HepG2 (cell line): Measurements from ENCODE around the gene TRIM4. TPM values are rescaled to one million over a fixed set of nuclear protein-coding genes. Genes with fewer than 3 reads are reported as not detected.
A peak's percentile ranks its signal among the peaks of the same experiment; 100 is the strongest.

ENCODE experiments used
- AKAP8 ChIP-seq: sonication (generic); formaldehyde crosslinking; IDR thresholded peaks from 2 replicates; pipeline ENCODE4 v1.5.1; 2020; ENCODE audit warnings: mild to moderate bottlenecking, missing genetic modification reagents
- ATAD3A ChIP-seq: sonication (generic); formaldehyde crosslinking; IDR thresholded peaks from 2 replicates; pipeline ENCODE4 v1.4.0; 2020; ENCODE audit warnings: missing genetic modification reagents
- CEBPZ ChIP-seq: IDR thresholded peaks from 2 replicates; pipeline ENCODE4 v1.6.1; 2012; ENCODE audit warnings: low read length, improper control_type of control experiment
- HDAC2 ChIP-seq: sonication (generic); formaldehyde crosslinking; IDR thresholded peaks from 2 replicates; pipeline ENCODE4 v1.4.0; 2020; ENCODE audit warnings: missing genetic modification reagents
- HES4 ChIP-seq: sonication (generic); formaldehyde crosslinking; IDR thresholded peaks from 2 replicates; pipeline ENCODE4 v1.9.0; 2021; ENCODE audit warnings: mild to moderate bottlenecking, missing genetic modification reagents, borderline replicate concordance
- KLF11 ChIP-seq: IDR thresholded peaks from 2 replicates; pipeline ENCODE4 v1.6.1; 2016; ENCODE audit warnings: missing compliant biosample characterization
- KMT2A ChIP-seq: sonication (generic); formaldehyde crosslinking; IDR thresholded peaks from 2 replicates; pipeline ENCODE4 v1.4.0; 2020; ENCODE audit warnings: missing genetic modification reagents
- NBN ChIP-seq: fragments of 450-650 bp; conservative IDR thresholded peaks from 2 replicates; pipeline ENCODE4 v1.6.1; 2017
- NFKBIZ ChIP-seq: IDR thresholded peaks from 2 replicates; pipeline ENCODE4 v1.6.1; 2018; ENCODE audit warnings: missing genetic modification reagents, missing compliant biosample characterization
- PAX8 ChIP-seq: sonication (generic); formaldehyde crosslinking; IDR thresholded peaks from 2 replicates; pipeline ENCODE4 v1.8.0; 2022; ENCODE audit warnings: mild to moderate bottlenecking, missing genetic modification reagents, borderline replicate concordance
- SNAPC2 ChIP-seq: sonication (generic); formaldehyde crosslinking; IDR thresholded peaks from 2 replicates; pipeline ENCODE4 v1.8.1; 2022; ENCODE audit warnings: mild to moderate bottlenecking, missing genetic modification reagents
- ZFP36L2 ChIP-seq: sonication (generic); formaldehyde crosslinking; IDR thresholded peaks from 2 replicates; pipeline ENCODE4 v1.4.0; 2020; ENCODE audit warnings: missing genetic modification reagents
- ZFP37 ChIP-seq: sonication (generic); formaldehyde crosslinking; IDR thresholded peaks from 2 replicates; pipeline ENCODE4 v1.4.0; 2020; ENCODE audit warnings: missing genetic modification reagents, borderline replicate concordance
- ZMAT5 ChIP-seq: sonication (generic); formaldehyde crosslinking; IDR thresholded peaks from 2 replicates; pipeline ENCODE4 v1.5.0; 2020; ENCODE audit warnings: mild to moderate bottlenecking, low read depth, missing genetic modification reagents, borderline replicate concordance
- ZNF251 ChIP-seq: sonication (generic); formaldehyde crosslinking; IDR thresholded peaks from 2 replicates; pipeline ENCODE4 v1.9.0; 2021; ENCODE audit warnings: mild to moderate bottlenecking, missing genetic modification reagents
- ZNF572 ChIP-seq: sonication (generic); formaldehyde crosslinking; IDR thresholded peaks from 2 replicates; pipeline ENCODE4 v1.5.1; 2020; ENCODE audit warnings: mild to moderate bottlenecking, missing genetic modification reagents
- ZNF652 ChIP-seq: IDR thresholded peaks from 2 replicates; pipeline ENCODE4 v1.6.1; 2016; ENCODE audit warnings: low read depth, borderline replicate concordance
- ZNF720 ChIP-seq: sonication (generic); formaldehyde crosslinking; IDR thresholded peaks from 2 replicates; pipeline ENCODE4 v1.4.0; 2020; ENCODE audit warnings: missing genetic modification reagents
- ZSCAN20 ChIP-seq: sonication (generic); formaldehyde crosslinking; IDR thresholded peaks from 2 replicates; pipeline ENCODE4 v1.4.0; 2020; ENCODE audit warnings: missing genetic modification reagents, mild to moderate bottlenecking, borderline replicate concordance
- polyA plus RNA-seq, 8 experiments: library from polyadenylated mRNA; depleted of rRNA in 3 of 8; stranded (reverse) in 7 of 8; unstranded in 1 of 8; fragments of >200 nt; fragmentation: Illumina TruSeq in 4 of 8; extraction: Trizol in 4 of 8; gene quantifications; 2 replicates each; pipeline versions ENCODE4 v1.2.1 to v1.2.3, GENCODE V29; 2011 to 2016; ENCODE audit warnings: low read depth in 4 of 8, missing spikeins in 1 of 8, mixed read lengths in 1 of 8; ENCODE audit not compliant: insufficient read depth in 1 of 8
- total RNA-seq, 5 experiments: library from RNA; depleted of rRNA; stranded (reverse); fragments of >200 nt; fragmentation: Illumina TruSeq; extraction: Trizol; gene quantifications; 2 replicates each; pipeline ENCODE4 v1.2.3, GENCODE V29; 2016; ENCODE audit warnings: low read depth in 1 of 5
- TF ChIP-seq, protein P1 (sequence below): IDR thresholded peaks from 2 replicates; pipeline ENCODE4 v1.6.1; 2012; ENCODE audit warnings: low read depth, low read length, improper control_type of control experiment
- TF ChIP-seq, protein P2 (sequence below): sonication (generic); formaldehyde crosslinking; IDR thresholded peaks from 2 replicates; pipeline ENCODE4 v1.8.0; 2023; ENCODE audit warnings: mild to moderate bottlenecking, missing genetic modification reagents
- TF ChIP-seq, protein P3 (sequence below): IDR thresholded peaks from 2 replicates; pipeline ENCODE4 v1.6.1; 2016; ENCODE audit warnings: low read depth

The TRIM4 gene
- total and polyA plus RNA-seq, 2 of the 13 experiments (the other 11 are each of a cell fraction or from before 2014, with no cell fraction given): 17.6 to 21.7 TPM

- TF ChIP-seq CEBPZ (no peak), KLF11 (CRISPR knock-in tag) (no peak), NBN (no peak), NFKBIZ (CRISPR knock-in tag) (peak; percentile 80; the same call in 1 of the 2 replicates), ZSCAN20 (CRISPR knock-in tag) (no peak), ZNF652 (CRISPR knock-in tag) (no peak), HDAC2 (CRISPR knock-in tag) (peak; percentile 58), ZMAT5 (no peak), ATAD3A (CRISPR knock-in tag) (no peak), HES4 (CRISPR knock-in tag) (no peak), ZNF251 (CRISPR knock-in tag) (no peak), ZFP36L2 (CRISPR knock-in tag) (no peak), SNAPC2 (0 out of 2 replicates have a peak, but pooled peaks have one; percentile 67), AKAP8 (CRISPR knock-in tag) (no peak), ZNF572 (no peak), ZNF720 (CRISPR knock-in tag) (no peak), PAX8 (no peak), KMT2A (CRISPR knock-in tag) (no peak), ZFP37 (CRISPR knock-in tag) (no peak)
- TF ChIP-seq, protein P1, sequence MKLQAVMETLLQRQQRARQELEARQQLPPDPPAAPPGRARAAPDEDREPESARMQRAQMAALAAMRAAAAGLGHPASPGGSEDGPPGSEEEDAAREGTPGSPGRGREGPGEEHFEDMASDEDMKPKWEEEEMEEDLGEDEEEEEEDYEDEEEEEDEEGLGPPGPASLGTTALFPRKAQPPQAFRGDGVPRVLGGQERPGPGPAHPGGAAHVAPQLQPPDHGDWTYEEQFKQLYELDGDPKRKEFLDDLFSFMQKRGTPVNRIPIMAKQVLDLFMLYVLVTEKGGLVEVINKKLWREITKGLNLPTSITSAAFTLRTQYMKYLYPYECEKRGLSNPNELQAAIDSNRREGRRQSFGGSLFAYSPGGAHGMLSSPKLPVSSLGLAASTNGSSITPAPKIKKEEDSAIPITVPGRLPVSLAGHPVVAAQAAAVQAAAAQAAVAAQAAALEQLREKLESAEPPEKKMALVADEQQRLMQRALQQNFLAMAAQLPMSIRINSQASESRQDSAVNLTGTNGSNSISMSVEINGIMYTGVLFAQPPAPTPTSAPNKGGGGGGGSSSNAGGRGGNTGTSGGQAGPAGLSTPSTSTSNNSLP: peak; percentile 73
- TF ChIP-seq, protein P2, sequence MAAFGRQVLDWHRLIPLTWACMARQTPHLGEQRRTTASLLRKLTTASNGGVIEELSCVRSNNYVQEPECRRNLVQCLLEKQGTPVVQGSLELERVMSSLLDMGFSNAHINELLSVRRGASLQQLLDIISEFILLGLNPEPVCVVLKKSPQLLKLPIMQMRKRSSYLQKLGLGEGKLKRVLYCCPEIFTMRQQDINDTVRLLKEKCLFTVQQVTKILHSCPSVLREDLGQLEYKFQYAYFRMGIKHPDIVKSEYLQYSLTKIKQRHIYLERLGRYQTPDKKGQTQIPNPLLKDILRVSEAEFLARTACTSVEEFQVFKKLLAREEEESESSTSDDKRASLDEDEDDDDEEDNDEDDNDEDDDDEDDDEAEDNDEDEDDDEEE (CRISPR knock-in tag): no peak
- TF ChIP-seq, protein P3, sequence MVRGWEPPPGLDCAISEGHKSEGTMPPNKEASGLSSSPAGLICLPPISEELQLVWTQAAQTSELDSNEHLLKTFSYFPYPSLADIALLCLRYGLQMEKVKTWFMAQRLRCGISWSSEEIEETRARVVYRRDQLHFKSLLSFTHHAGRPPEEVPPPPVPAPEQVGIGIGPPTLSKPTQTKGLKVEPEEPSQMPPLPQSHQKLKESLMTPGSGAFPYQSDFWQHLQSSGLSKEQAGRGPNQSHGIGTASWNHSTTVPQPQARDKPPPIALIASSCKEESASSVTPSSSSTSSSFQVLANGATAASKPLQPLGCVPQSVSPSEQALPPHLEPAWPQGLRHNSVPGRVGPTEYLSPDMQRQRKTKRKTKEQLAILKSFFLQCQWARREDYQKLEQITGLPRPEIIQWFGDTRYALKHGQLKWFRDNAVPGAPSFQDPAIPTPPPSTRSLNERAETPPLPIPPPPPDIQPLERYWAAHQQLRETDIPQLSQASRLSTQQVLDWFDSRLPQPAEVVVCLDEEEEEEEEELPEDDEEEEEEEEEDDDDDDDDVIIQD (CRISPR knock-in tag): peak; percentile 91
Observed at GRCh38 chr7:99860281-99861127, 58.8 kb downstream of the TRIM4 start (continued).
